Astrocyte (in vitro differentiated cells and primary cell): ENCODE data around the gene LRIG1. TPM values are rescaled to one million over a fixed set of nuclear protein-coding genes. Genes with fewer than 3 reads are reported as not detected.

ENCODE experiments used
- DNase-seq: peaks from one replicate; pipeline ENCODE4 v3.0.0-alpha.2; 2010; ENCODE audit warnings: low read depth
- FAIRE-seq: peaks from 2 replicates; lab custom pipeline; 2011; peaks lifted over from hg19 to GRCh38; lab: Jason Lieb, UNC
- H2AFZ ChIP-seq: 2 replicates; pipeline ENCODE4 v1.6.0; 2012; ENCODE audit warnings: low read depth, low read length, inconsistent platforms
- H3K27ac ChIP-seq: 2 replicates; pipeline ENCODE4 v1.5.1; 2011; ENCODE audit warnings: low read depth, low read length, inconsistent platforms
- H3K27me3 ChIP-seq: 2 replicates; pipeline ENCODE4 v1.6.0; 2011; ENCODE audit warnings: low read length, inconsistent platforms; ENCODE audit not compliant: insufficient read depth
- H3K36me3 ChIP-seq: 2 replicates; pipeline ENCODE4 v1.5.1; 2011; ENCODE audit warnings: low read length, inconsistent platforms; ENCODE audit not compliant: insufficient read depth
- H3K4me1 ChIP-seq: 2 replicates; pipeline ENCODE4 v1.5.1; 2011; ENCODE audit warnings: low read length, inconsistent platforms; ENCODE audit not compliant: insufficient read depth
- H3K4me2 ChIP-seq: 2 replicates; pipeline ENCODE4 v1.6.0; 2012; ENCODE audit warnings: low read length, inconsistent platforms
- H3K4me3 ChIP-seq: 2 replicates; pipeline ENCODE4 v1.5.1; 2011; ENCODE audit warnings: low read depth, mild to moderate bottlenecking, low read length, inconsistent platforms; ENCODE audit not compliant: insufficient read depth
- H3K79me2 ChIP-seq: 2 replicates; pipeline ENCODE4 v1.6.0; 2012; ENCODE audit warnings: mild to moderate bottlenecking, low read length, inconsistent platforms; ENCODE audit not compliant: insufficient read depth
- H3K9ac ChIP-seq: 2 replicates; pipeline ENCODE4 v1.6.0; 2012; ENCODE audit warnings: mild to moderate bottlenecking, low read length, inconsistent platforms
- H3K9me3 ChIP-seq: 2 replicates; pipeline ENCODE4 v1.5.1; 2012; ENCODE audit warnings: low read depth, mild to moderate bottlenecking, low read length, inconsistent platforms; ENCODE audit not compliant: insufficient read depth
- H4K20me1 ChIP-seq: 2 replicates; pipeline ENCODE4 v1.6.0; 2012; ENCODE audit warnings: low read length, inconsistent platforms; ENCODE audit not compliant: insufficient read depth
- H3K27ac Mint-ChIP-seq: one replicate; pipeline ENCODE4 v1.8.0; 2021; ENCODE audit warnings: mild to moderate bottlenecking, mixed read lengths; ENCODE audit not compliant: unreplicated experiment
- H3K27me3 Mint-ChIP-seq: one replicate; pipeline ENCODE4 v1.8.0; 2021; ENCODE audit warnings: low read depth, mixed read lengths; ENCODE audit not compliant: unreplicated experiment
- H3K36me3 Mint-ChIP-seq: one replicate; pipeline ENCODE4 v1.8.0; 2021; ENCODE audit warnings: low read depth, mixed read lengths; ENCODE audit not compliant: unreplicated experiment
- H3K4me1 Mint-ChIP-seq: one replicate; pipeline ENCODE4 v1.8.0; 2021; ENCODE audit warnings: low read depth, mixed read lengths; ENCODE audit not compliant: unreplicated experiment
- H3K4me3 Mint-ChIP-seq: one replicate; pipeline ENCODE4 v1.8.0; 2021; ENCODE audit warnings: mild to moderate bottlenecking, moderate library complexity, mixed read lengths; ENCODE audit not compliant: unreplicated experiment
- H3K9me3 Mint-ChIP-seq: one replicate; pipeline ENCODE4 v1.8.0; 2021; ENCODE audit warnings: mild to moderate bottlenecking, mixed read lengths; ENCODE audit not compliant: unreplicated experiment
- EZH2 ChIP-seq: IDR thresholded peaks from 2 replicates; pipeline ENCODE4 v1.6.1; 2012; ENCODE audit warnings: mild to moderate bottlenecking, low read length, inconsistent platforms; ENCODE audit not compliant: insufficient read depth
- total RNA-seq: library from RNA; stranded (reverse); gene quantifications from 2 replicates; pipeline ENCODE4 v1.2.1, GENCODE V29; 2021
- TF ChIP-seq, protein P1 (sequence below): IDR thresholded peaks from 2 replicates; pipeline ENCODE4 v1.5.1; 2011; ENCODE audit warnings: low read depth, mild to moderate bottlenecking, inconsistent platforms, low read length, moderate library complexity; ENCODE audit not compliant: insufficient read depth

LRIG1 gene
- total RNA-seq, 1 donor from 2014 or later = 39.7 TPM

DNA sequence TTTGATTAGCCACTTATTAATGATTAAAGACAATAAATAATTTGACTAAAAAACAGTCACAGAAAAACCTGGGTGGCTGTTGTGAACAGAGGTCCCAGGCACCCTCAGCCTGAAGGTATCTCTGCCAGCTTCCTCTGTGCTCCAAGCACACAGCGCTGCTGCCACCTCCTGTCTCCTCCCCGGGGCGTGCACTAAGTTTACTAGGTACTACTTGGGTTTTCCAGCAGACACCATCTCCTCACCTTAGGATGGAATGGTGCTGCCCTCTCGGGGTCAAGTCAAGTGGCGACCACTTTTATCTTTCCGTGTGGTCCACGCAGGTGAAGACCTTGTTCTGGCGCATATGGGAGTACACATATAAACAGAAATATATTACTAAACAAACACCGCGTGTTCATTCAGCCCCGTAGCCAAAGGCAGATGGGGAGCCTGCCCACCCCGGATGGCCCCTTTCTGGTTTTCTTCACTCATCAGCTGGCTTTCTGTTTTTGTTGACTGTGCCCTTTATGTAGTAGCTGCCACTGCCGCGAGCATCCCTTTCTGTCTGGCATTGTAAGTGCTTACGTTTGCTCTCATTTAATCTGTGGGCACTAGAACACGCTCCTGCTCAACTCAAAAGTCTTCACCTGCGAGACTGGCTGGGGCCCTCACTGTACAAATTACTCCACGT is 128.0 kb downstream of the LRIG1 start:
- H3K36me3 ChIP-seq = peaks cover 10% of the 10 kb centered on the region
- Mint-ChIP-seq H3K27ac (peak overlapping the region; percentile 35), H3K27me3 (no peaks in the 10 kb centered on the region), H3K9me3 (no peaks in the 10 kb centered on the region), H3K4me3 (no peak overlapping the region), H3K36me3 (peaks cover 15% of the 10 kb centered on the region), H3K4me1 (peaks cover 15% of the 10 kb centered on the region)
- H4K20me1 ChIP-seq = peaks cover 8% of the 10 kb centered on the region
- no peak for DNase-seq
- no peak for FAIRE-seq
- H3K4me1 ChIP-seq = peaks cover 10% of the 10 kb centered on the region
- H2AFZ ChIP-seq = no peak overlapping the region
- TF ChIP-seq, protein P1, sequence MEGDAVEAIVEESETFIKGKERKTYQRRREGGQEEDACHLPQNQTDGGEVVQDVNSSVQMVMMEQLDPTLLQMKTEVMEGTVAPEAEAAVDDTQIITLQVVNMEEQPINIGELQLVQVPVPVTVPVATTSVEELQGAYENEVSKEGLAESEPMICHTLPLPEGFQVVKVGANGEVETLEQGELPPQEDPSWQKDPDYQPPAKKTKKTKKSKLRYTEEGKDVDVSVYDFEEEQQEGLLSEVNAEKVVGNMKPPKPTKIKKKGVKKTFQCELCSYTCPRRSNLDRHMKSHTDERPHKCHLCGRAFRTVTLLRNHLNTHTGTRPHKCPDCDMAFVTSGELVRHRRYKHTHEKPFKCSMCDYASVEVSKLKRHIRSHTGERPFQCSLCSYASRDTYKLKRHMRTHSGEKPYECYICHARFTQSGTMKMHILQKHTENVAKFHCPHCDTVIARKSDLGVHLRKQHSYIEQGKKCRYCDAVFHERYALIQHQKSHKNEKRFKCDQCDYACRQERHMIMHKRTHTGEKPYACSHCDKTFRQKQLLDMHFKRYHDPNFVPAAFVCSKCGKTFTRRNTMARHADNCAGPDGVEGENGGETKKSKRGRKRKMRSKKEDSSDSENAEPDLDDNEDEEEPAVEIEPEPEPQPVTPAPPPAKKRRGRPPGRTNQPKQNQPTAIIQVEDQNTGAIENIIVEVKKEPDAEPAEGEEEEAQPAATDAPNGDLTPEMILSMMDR = no peak
- TF ChIP-seq EZH2 = no peak
- H3K9ac ChIP-seq = no peak overlapping the region
- H3K4me3 ChIP-seq = no peak overlapping the region
- H3K4me2 ChIP-seq = no peak overlapping the region
- H3K9me3 ChIP-seq = no peaks in the 10 kb centered on the region
- H3K27me3 ChIP-seq = no peaks in the 10 kb centered on the region
- no peaks in the 10 kb centered on the region for H3K79me2 ChIP-seq
- H3K27ac ChIP-seq = no peak overlapping the region

DNA sequence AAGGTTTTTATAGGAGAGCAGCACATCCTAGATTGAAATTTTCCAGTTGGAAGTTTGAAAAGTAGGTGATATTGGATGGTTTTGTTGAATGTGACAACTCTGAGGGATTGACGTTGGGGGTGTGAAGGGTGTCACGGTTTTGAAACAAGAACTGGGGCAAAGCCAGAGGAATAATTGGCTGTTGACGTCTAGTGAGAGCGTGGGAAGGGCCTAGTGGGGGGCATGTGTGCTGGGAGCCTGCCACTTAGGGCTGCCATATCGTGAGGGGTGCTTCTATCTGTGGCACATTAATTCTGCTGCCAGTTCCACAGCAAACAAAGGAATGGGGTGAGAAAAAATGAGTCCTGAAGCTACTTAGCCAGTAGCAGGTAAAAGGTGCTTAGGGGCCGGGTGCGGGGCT is 129.4 kb downstream of the LRIG1 start:
- H3K27me3 Mint-ChIP-seq = no peaks in the 10 kb centered on the region
- FAIRE-seq = no peak
- Histone ChIP-seq H4K20me1 (no peaks in the 10 kb centered on the region), H3K9ac (no peak overlapping the region), H3K4me3 (no peak overlapping the region), H2AFZ (no peak overlapping the region), H3K27me3 (no peaks in the 10 kb centered on the region), H3K36me3 (peaks cover 8% of the 10 kb centered on the region), H3K4me2 (no peak overlapping the region), H3K79me2 (no peaks in the 10 kb centered on the region), H3K27ac (no peak overlapping the region), H3K9me3 (no peaks in the 10 kb centered on the region), H3K4me1 (peaks cover under 1% of the 10 kb centered on the region)
- TF ChIP-seq, protein P1 = no peak
- TF ChIP-seq EZH2 = no peak
- DNase-seq = no peak
- H3K4me3 Mint-ChIP-seq = no peak overlapping the region
- H3K4me1 Mint-ChIP-seq = peaks cover 7% of the 10 kb centered on the region
- H3K36me3 Mint-ChIP-seq = peaks cover 17% of the 10 kb centered on the region
- H3K9me3 Mint-ChIP-seq = no peaks in the 10 kb centered on the region
- H3K27ac Mint-ChIP-seq = no peak overlapping the region

DNA sequence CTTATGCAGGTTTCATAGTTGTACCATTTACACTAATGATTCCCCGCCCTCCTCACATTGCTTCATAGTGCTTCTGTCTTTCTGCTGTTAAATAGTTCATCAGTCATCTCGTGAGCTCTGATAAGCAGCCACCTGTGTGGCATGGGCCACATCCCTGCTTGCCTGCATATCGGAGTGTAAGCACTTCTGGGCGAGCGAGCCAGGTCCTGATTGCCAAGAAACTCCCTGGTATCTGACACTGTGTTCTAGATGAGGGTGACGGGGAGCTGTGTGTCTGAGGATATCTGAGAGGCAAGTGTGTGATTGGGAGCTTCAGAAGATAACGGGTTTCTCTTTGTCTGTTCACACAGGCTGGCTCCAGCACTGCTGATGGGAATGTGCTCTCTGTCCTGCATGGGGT is 130.6 kb downstream of the LRIG1 start:
- FAIRE-seq = no peak
- Histone ChIP-seq H3K9ac (no peak overlapping the region), H4K20me1 (no peaks in the 10 kb centered on the region), H3K4me2 (no peak overlapping the region), H3K9me3 (no peaks in the 10 kb centered on the region), H3K27me3 (no peaks in the 10 kb centered on the region), H3K36me3 (no peaks in the 10 kb centered on the region), H2AFZ (no peak overlapping the region), H3K27ac (no peak overlapping the region), H3K4me3 (no peak overlapping the region), H3K4me1 (no peaks in the 10 kb centered on the region), H3K79me2 (no peaks in the 10 kb centered on the region)
- Mint-ChIP-seq H3K27ac (no peak overlapping the region), H3K4me3 (no peak overlapping the region), H3K4me1 (no peaks in the 10 kb centered on the region), H3K27me3 (no peaks in the 10 kb centered on the region), H3K36me3 (peaks cover 10% of the 10 kb centered on the region), H3K9me3 (no peaks in the 10 kb centered on the region)
- DNase-seq = no peak
- TF ChIP-seq EZH2 = no peak
- TF ChIP-seq, protein P1 = no peak
